Neural cell (in vitro differentiated cells): Measurements from ENCODE around the gene CDHR2.

Experiments used
- EP300 ChIP-seq: fragments of 450-650 bp; conservative IDR thresholded peaks from 2 replicates; pipeline ENCODE4 v1.6.1; 2014; ENCODE audit warnings: antibody characterized with exemption, mild to moderate bottlenecking, moderate library complexity; ENCODE audit not compliant: poor library complexity, severe bottlenecking
- EZH2 ChIP-seq: fragments of 200-600, 300-800 bp; shearing (Covaris generic), sonication (generic); IDR thresholded peaks from 2 replicates; pipeline ENCODE4 v1.6.1; 2014; ENCODE audit warnings: antibody characterized with exemption, low read length, borderline replicate concordance, mild to moderate bottlenecking; ENCODE audit not compliant: insufficient read depth, poor library complexity, severe bottlenecking
- MXI1 ChIP-seq: fragments of 450-650 bp; conservative IDR thresholded peaks from 2 replicates; pipeline ENCODE4 v1.6.1; 2014; ENCODE audit warnings: antibody characterized with exemption, mild to moderate bottlenecking; ENCODE audit not compliant: poor library complexity, severe bottlenecking
- POLR2AphosphoS5 ChIP-seq: IDR thresholded peaks from 2 replicates; pipeline ENCODE4 v1.6.1; 2012
- RAD21 ChIP-seq: fragments of 450-650 bp; conservative IDR thresholded peaks from 2 replicates; pipeline ENCODE4 v1.6.1; 2014; ENCODE audit warnings: antibody characterized with exemption, mild to moderate bottlenecking, moderate library complexity
- SMC3 ChIP-seq: fragments of 450-650 bp; conservative IDR thresholded peaks from 2 replicates; pipeline ENCODE4 v1.6.1; 2014; ENCODE audit warnings: antibody characterized with exemption, mild to moderate bottlenecking, moderate library complexity; ENCODE audit not compliant: poor library complexity
- TAF1 ChIP-seq: IDR thresholded peaks from 2 replicates; pipeline ENCODE4 v1.6.1; 2012; ENCODE audit warnings: low read depth
- TF ChIP-seq, protein P1 (sequence below): fragments of 450-650 bp; IDR thresholded peaks from 2 replicates; pipeline ENCODE4 v1.5.1; 2014; ENCODE audit warnings: antibody characterized with exemption, mild to moderate bottlenecking, moderate library complexity; ENCODE audit not compliant: poor library complexity, severe bottlenecking
- TF ChIP-seq, protein P2 (sequence below): IDR thresholded peaks from 2 replicates; pipeline ENCODE4 v1.6.1; 2012; ENCODE audit warnings: borderline replicate concordance

GRCh38 chr5:176535664-176536131, 13.4 kb upstream of the CDHR2 start:
- TF ChIP-seq POLR2AphosphoS5 (no peak), SMC3 (no peak), EZH2 (no peak), RAD21 (no peak), TAF1 (peak; percentile 27), EP300 (no peak), MXI1 (no peak)
- TF ChIP-seq, protein P1, sequence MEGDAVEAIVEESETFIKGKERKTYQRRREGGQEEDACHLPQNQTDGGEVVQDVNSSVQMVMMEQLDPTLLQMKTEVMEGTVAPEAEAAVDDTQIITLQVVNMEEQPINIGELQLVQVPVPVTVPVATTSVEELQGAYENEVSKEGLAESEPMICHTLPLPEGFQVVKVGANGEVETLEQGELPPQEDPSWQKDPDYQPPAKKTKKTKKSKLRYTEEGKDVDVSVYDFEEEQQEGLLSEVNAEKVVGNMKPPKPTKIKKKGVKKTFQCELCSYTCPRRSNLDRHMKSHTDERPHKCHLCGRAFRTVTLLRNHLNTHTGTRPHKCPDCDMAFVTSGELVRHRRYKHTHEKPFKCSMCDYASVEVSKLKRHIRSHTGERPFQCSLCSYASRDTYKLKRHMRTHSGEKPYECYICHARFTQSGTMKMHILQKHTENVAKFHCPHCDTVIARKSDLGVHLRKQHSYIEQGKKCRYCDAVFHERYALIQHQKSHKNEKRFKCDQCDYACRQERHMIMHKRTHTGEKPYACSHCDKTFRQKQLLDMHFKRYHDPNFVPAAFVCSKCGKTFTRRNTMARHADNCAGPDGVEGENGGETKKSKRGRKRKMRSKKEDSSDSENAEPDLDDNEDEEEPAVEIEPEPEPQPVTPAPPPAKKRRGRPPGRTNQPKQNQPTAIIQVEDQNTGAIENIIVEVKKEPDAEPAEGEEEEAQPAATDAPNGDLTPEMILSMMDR = no peak
- TF ChIP-seq, protein P2, sequence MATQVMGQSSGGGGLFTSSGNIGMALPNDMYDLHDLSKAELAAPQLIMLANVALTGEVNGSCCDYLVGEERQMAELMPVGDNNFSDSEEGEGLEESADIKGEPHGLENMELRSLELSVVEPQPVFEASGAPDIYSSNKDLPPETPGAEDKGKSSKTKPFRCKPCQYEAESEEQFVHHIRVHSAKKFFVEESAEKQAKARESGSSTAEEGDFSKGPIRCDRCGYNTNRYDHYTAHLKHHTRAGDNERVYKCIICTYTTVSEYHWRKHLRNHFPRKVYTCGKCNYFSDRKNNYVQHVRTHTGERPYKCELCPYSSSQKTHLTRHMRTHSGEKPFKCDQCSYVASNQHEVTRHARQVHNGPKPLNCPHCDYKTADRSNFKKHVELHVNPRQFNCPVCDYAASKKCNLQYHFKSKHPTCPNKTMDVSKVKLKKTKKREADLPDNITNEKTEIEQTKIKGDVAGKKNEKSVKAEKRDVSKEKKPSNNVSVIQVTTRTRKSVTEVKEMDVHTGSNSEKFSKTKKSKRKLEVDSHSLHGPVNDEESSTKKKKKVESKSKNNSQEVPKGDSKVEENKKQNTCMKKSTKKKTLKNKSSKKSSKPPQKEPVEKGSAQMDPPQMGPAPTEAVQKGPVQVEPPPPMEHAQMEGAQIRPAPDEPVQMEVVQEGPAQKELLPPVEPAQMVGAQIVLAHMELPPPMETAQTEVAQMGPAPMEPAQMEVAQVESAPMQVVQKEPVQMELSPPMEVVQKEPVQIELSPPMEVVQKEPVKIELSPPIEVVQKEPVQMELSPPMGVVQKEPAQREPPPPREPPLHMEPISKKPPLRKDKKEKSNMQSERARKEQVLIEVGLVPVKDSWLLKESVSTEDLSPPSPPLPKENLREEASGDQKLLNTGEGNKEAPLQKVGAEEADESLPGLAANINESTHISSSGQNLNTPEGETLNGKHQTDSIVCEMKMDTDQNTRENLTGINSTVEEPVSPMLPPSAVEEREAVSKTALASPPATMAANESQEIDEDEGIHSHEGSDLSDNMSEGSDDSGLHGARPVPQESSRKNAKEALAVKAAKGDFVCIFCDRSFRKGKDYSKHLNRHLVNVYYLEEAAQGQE = no peak
